Renal cortical epithelial cell (primary cell): ENCODE data around the gene THAP10. TPM values are rescaled to one million over a fixed set of nuclear protein-coding genes. Genes with fewer than 3 reads are reported as not detected.
"Not testable (repeated sequence)": the region's sequence is repeated elsewhere in the genome, so short reads cannot be mapped to it uniquely, and the experiment has no call there.

ENCODE experiments used
- DNase-seq: peaks from one replicate; pipeline ENCODE4 v3.0.0-alpha.2; 2011; ENCODE audit warnings: low read depth
- total RNA-seq: library from RNA; depleted of rRNA; stranded (reverse); fragments of >200 nt; gene quantifications from 2 replicates; pipeline ENCODE4 v1.2.3, GENCODE V29; 2014

THAP10 gene
- 1.0 and 2.4 TPM in 2 replicates for total RNA-seq

- DNase-seq = peak; percentile 92
Measured at GRCh38 chr15:70892002-70892911, at the start of gene THAP10, which contains the start of gene LRRC49. TSS of gene THAP10 (minus strand) at chr15:70892433. CDS start at chr15:70892272, 161 bp downstream. TSS of gene LRRC49 (plus strand) at chr15:70892826. CDS start at chr15:70892895, 69 bp downstream.

DNA sequence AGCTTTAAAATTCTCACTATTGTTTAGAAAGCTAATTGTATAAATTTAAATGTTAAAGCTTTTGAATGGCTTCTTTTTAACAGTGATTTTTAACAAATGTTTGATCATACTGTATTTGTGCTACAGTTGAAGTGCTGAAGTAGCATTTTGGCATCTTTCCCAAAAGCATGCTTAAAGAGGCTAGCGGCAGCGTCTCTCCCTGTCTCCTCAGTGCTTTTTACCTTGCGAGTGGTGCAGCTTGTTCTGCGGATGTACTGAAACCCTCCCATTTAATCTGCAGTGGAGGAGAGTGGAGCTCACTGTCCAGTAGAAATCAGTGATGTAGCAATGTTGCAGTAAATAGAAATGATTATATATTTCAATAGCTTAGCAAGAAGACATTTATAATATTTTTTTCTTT, 44.1 kb upstream of the THAP10 start:
- no peak for DNase-seq

- no peak for DNase-seq
Measured at GRCh38 chr15:70935631-70936030, 43.4 kb upstream of the THAP10 start.

- no peak for DNase-seq
Measured at GRCh38 chr15:70933411-70933810, 41.2 kb upstream of the THAP10 start.

DNA sequence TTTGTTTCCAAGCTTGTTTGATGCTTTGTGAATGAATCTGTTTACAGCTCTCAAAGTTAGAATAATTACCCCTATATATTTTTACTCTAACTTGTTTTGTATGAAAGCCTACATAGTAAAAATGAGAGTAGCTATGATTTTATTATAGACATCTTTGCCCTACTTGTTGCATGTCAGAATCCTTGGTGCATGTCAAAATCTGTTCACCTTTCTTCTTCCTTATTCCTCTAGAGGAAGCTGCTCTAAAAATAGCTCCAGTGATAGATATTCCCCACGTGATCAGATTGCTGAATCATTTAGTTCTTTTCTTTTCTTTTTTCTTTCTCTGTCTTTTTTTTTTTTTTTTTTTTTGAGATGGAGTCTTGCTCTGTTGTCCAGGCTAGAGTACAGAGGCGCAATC, 40.2 kb upstream of the THAP10 start:
- DNase-seq = peak; percentile 11

GRCh38 chr15:70931821-70932220, 39.6 kb upstream of the THAP10 start:
- DNase-seq = no peak

DNA sequence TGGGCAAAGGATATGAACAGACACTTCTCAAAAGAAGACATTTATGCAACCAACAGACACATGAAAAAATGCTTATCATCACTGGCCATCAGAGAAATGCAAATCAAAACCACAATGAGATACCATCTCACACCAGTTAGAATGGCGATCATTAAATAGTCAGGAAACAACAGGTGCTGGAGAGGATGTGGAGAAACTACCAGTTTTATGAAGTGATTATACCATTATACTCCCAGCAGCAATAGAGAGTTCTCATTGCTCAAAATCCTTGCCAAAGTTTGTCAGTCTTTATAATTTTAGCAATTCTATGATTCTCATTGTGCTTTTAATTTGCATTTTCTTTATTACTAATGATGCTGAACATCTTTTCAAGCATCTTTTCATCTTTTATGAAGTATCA, 34.7 kb upstream of the THAP10 start:
- not testable (repeated sequence) for DNase-seq

DNA sequence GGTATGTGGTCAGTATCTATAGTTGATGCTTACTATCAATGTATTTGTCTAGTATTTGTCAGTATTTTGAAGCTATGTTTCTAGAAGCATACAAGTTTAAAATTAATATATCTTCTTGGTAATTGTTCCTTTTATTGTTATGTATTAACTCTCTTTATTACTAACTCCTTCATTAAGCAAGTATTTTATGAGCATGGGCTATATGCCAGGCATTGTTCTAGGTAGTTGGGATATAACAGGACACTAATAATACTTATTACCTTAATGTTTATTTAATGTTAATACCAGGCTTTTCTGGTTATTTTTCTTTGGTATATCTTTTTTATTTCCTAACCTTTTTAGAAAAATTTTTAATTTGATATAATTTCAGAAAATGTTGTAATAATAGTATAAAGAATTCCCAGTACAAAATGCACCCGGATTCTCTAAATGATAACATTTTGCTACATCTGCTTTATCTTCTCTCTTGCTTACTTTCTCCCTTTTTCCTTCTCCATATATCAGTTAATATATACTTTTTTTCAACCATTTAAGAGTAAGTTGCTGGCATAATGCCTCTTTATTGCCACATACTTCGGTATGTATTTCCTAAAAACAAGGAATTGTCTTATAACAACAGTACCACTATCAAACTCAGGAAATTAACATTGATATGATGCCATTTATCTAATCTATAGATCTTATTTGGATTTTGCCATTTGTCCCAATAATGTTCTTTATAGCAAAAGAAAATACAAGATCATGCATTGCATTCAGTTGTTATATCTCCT, 31.3 kb upstream of the THAP10 start:
- DNase-seq = peak; percentile 58

GRCh38 chr15:70922119-70922518, 29.9 kb upstream of the THAP10 start:
- no peak for DNase-seq

DNA sequence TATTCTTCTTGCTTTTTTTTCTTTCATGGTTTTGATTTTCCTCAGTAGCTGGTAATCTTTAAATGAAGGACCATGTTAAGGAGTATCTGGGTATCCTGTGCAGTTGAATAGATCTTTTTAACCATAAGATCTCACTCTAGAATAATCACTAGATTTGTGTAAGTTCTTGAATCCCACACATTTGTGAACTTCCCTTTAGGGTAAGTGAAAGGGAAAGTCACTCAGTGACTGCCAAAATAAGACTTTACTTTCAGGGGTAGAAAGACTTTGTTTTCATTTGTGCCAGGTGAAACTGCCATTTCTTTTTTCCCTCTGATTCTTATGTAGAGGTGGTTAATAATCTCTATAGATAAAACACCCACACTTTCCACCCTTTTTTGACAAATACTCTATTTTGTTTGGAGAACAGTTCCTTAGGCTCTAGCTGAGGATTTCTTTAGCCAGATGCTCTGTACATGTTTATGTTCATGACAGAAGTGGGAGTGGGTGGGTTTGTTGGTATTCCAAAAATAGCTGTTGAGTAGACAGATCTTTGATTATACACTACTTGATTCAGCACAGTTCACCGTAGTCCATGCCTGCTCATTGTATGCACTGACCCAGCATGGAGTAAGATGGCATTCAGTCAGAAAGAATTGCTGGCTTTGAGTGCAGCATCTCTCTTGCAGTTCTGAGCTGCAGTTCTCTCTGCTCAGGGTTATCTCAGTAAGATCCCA, 28.9 kb upstream of the THAP10 start:
- no peak for DNase-seq

GRCh38 chr15:70917955-70918354, 25.7 kb upstream of the THAP10 start:
- DNase-seq = no peak

DNA sequence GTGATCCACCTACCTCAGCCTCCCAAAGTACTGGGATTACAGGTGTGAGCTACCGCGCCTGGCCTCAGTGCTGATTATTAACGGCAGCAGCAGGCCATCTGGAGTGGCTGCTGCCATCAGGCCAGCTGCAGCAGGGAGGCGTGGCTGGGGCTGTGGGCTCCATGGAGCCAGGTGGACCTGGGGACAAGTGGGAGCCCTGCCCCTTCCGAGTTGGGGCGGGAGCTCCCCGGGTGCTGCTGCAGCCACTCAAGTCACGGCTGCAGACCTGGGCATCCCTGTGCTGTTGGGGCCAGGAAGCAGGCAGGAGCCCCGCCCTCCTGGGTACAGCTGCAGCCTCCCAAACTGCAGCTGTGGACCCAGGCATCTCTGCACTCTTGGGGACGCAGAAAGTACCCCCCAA, 24.3 kb upstream of the THAP10 start:
- no peak for DNase-seq

- no peak for DNase-seq
Measured at GRCh38 chr15:70912187-70912586, 20.0 kb upstream of the THAP10 start.

- no peak for DNase-seq
Measured at GRCh38 chr15:70910958-70911357, 18.7 kb upstream of the THAP10 start.

DNA sequence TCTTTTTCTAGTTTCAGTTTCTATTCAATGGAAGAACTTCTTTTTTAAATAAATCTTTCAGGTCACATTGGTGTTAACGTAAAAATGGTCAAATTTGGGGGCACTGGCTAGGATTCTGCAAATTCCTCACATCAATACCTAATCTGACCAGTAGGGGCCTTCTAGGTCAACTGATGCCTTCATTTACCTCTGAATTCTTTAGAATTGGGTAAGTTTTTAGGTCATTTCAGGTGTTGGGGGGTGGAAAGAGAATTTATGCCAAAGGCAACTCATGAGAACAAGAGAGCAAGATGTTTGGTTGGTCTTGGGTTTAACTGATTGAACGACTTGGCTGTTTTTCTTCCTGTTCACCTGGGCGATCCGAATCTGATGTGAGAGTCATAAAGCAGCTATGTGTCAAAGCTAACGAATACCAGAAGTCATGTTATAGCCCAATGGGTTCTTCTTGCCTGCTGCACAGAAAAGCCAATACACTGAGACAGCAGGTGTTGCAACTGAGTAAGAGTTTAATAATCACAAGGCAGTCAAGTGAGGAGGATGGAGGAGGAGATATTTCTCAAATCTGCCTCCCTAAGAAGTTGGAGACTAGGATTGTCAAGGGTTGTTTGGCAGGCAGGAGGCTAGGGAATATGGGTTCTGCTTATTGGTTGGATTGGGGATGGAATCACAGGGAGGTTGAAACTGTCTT, 15.7 kb upstream of the THAP10 start:
- DNase-seq = no peak

DNA sequence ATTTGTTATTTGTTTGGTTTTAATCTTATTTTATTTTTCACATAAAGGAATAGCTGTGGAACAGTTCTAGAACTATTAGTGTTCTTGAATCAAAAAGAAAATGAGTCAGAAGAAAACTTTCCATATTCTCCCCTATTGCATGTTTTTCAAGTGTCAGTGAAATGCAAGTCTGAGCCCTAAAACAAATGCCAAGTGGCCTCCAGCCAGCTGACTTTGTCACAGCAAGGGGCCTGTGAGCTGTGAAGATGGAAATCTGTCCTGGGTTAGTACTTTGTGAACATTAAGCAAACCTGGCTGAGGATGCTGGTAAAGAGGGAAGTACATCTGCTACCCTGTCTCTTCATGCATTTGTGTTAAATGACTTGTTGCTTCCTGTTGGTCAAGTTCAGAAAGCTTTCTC, 14.6 kb upstream of the THAP10 start:
- DNase-seq = no peak

DNA sequence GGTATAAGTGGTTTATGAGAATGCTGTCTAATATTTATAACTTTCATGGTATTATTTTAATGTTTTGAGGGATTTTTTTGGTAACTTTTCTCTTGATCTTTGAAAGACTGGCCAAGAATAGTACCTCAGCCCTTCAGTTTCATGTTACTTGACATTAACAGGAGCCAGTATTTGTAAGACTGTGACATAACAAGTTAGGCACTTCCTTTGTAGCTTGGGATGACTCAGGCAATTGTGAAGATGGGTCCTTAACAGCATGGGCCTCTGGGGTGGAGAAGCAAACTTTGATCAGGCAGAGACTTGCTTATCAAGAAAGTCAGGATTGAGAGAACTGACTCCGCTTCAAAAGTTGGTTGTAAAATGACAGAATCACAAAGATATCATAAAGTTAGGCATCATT, 9.9 kb upstream of the THAP10 start:
- DNase-seq = peak; percentile 78

DNA sequence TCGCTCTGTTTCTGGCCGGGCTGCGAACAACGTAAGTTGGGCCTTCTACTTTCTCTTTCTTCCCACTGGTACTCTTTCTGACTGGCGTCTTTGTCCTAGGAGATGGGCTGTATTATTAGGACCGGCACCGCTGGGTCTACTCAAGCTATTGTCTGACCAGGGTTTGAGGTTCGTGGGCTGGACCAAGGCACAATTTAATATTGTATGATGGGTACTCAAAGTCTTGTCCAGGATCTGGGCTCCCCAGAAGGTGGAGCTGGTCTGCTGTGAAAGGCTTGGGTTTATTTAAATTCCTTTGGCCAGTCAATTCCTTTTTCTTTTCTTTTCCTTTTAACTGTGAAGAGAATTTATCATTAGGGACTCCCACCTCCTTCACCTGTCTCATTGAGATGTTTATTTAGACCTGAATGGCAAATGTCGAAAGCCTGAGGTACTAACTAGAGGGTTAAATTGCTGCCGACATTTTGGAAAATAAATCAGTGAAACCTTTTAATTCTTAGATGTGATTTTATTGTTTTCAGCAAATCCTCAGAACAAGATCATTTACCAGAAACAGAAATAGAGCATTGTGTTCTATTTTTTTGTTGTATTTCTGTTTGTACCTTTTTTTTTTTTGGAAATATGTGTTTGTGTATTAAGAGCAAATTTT, 803 bp upstream of the THAP10 start:
- peak; percentile 63 for DNase-seq

GRCh38 chr15:70882361-70882760, 9.9 kb downstream of the THAP10 start:
- DNase-seq = peak; percentile 21

GRCh38 chr15:70880781-70881180, 11.5 kb downstream of the THAP10 start:
- DNase-seq = no peak

DNA sequence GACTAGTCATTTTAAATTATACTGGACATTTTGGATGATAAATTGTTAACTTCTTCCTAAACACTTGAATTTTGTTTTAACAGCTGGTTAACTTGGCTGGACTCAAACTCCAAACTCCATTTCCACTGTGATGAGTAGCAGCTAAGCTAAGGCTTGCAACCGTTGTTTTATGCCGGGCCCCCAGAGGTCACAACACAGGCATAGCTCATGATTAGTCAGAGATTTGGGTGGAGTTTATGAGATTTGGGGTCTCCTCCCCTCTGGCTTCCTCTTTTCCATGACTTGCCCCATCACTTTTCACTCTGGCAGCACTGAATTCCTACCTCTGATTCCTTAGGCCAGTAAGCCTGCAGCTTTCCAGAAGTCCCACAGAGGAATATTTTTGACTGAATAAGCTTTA, 12.8 kb downstream of the THAP10 start:
- no peak for DNase-seq
